HG03558 (cell line): Measurements from ENCODE around the gene EXOC4.

Experiments used
- ATAC-seq: cut with Tn5 transposase; IDR thresholded peaks from one replicate; pipeline ENCODE4 v1.9.1; 2021; ENCODE audit warnings: moderate number of reproducible peaks; ENCODE audit not compliant: unreplicated experiment; ENCODE audit errors: extremely low read depth

Gene EXOC4

GRCh38 chr7:133649593-133649992 is 396.7 kb downstream of the EXOC4 start:
- no peak for ATAC-seq

GRCh38 chr7:133650069-133650468 is 397.2 kb downstream of the EXOC4 start:
- ATAC-seq: no peak

GRCh38 chr7:133650487-133651300 is 397.8 kb downstream of the EXOC4 start:
- no peak for ATAC-seq

GRCh38 chr7:133652547-133652946 is 399.7 kb downstream of the EXOC4 start:
- no peak for ATAC-seq

GRCh38 chr7:133654547-133654946 is 401.7 kb downstream of the EXOC4 start:
- ATAC-seq: no peak

GRCh38 chr7:133662276-133662675 is 409.4 kb downstream of the EXOC4 start:
- ATAC-seq: no peak

GRCh38 chr7:133662830-133663229 is 410.0 kb downstream of the EXOC4 start:
- no peak for ATAC-seq

GRCh38 chr7:133664528-133664927 is 411.6 kb downstream of the EXOC4 start:
- no peak for ATAC-seq

GRCh38 chr7:133668296-133669060 is 415.6 kb downstream of the EXOC4 start:
- ATAC-seq: no peak

GRCh38 chr7:133669061-133669455 is 416.2 kb downstream of the EXOC4 start:
- ATAC-seq: no peak

- no peak for ATAC-seq
Observed at GRCh38 chr7:133670250-133670649, 417.4 kb downstream of the EXOC4 start.

- ATAC-seq: no peak
Observed at GRCh38 chr7:133672866-133673265, 420.0 kb downstream of the EXOC4 start.

- ATAC-seq: no peak
Observed at GRCh38 chr7:133674079-133674763, 421.3 kb downstream of the EXOC4 start.

- no peak for ATAC-seq
Observed at GRCh38 chr7:133675510-133676218, 422.8 kb downstream of the EXOC4 start.

GRCh38 chr7:133676805-133677370 is 424.0 kb downstream of the EXOC4 start:
- no peak for ATAC-seq

- ATAC-seq: no peak
Observed at GRCh38 chr7:133678137-133678814, 425.4 kb downstream of the EXOC4 start.

GRCh38 chr7:133679977-133680376 is 427.1 kb downstream of the EXOC4 start:
- no peak for ATAC-seq

- ATAC-seq: no peak
Observed at GRCh38 chr7:133681529-133681928, 428.7 kb downstream of the EXOC4 start.

- ATAC-seq: no peak
Observed at GRCh38 chr7:133682364-133683181, 429.7 kb downstream of the EXOC4 start.
